Spleen (tissue), 7 donors: ENCODE data around the gene RRAGA.

ENCODE experiments used
- POLR2AphosphoS5 ChIP-seq, 3 donors: sonication (generic); formaldehyde crosslinking; IDR thresholded peaks; one replicate each; pipeline ENCODE4 v1.5.1; 2017; ENCODE audit warnings: antibody characterized with exemption in 3 of 3
- TF ChIP-seq, protein P1 (sequence below), 11 experiments: fragments of 200-600 bp in 7 of 11; fragments of 450-650 bp in 4 of 11; sonication (generic) in 4 of 11; IDR thresholded peaks in 8 of 11; conservative IDR thresholded peaks in 3 of 11; 1 replicate in 7 of 11; 2 replicates in 4 of 11; pipeline versions ENCODE4 v1.4.0 to v1.8.0; 2016 to 2021; ENCODE audit warnings: antibody characterized with exemption in 11 of 11, inconsistent platforms in 4 of 11, mild to moderate bottlenecking in 1 of 11
- donor health status: DM: no; HTN: no; CAD: no; lungs with moderate emphysema.
- donor health status: DM: no; HTN: no; CAD: no.
- donor health status: DM: no; HTN: no; CAD: no.

DNA sequence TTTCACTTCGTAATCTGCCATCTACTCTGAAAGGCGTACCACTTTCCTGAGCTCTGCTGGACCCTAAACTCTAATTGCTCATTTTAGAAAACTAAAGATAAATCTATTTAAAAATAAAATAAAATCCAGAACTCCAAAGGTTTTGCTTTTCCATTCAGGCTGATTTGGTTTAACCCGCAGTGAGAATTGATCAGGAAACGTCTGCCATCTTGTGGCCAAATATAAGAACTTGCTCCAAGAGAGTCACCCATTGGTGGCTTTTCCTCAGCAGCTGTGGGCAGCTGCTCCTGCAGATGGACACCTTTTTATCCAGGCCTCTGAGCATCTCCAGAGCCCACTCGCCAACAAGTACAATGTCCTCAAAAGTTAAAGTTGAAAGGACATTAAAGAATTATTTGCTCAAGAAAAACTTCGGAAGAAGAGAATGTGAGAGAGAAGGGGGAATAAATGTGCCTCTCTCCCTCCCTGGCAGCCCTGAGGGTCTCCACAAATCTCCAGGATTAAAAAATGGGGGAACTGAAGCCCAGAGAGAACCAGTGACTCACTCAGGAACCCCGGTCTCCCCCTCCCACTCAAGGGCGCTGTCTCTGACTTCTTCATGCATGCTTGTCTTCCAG is 20.3 kb upstream of the RRAGA start:
- TF ChIP-seq, protein P1, sequence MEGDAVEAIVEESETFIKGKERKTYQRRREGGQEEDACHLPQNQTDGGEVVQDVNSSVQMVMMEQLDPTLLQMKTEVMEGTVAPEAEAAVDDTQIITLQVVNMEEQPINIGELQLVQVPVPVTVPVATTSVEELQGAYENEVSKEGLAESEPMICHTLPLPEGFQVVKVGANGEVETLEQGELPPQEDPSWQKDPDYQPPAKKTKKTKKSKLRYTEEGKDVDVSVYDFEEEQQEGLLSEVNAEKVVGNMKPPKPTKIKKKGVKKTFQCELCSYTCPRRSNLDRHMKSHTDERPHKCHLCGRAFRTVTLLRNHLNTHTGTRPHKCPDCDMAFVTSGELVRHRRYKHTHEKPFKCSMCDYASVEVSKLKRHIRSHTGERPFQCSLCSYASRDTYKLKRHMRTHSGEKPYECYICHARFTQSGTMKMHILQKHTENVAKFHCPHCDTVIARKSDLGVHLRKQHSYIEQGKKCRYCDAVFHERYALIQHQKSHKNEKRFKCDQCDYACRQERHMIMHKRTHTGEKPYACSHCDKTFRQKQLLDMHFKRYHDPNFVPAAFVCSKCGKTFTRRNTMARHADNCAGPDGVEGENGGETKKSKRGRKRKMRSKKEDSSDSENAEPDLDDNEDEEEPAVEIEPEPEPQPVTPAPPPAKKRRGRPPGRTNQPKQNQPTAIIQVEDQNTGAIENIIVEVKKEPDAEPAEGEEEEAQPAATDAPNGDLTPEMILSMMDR (IDR thresholded peaks at IDR 0.05 in 8 of 11, conservative IDR thresholded peaks at IDR 0.05 in 3 of 11), result peak in 10 of 11 experiments; percentile 27 to 86 (median 73)
- no peak for TF ChIP-seq POLR2AphosphoS5 (IDR thresholded peaks at IDR 0.05)
